Astrocyte (in vitro differentiated cells and primary cell): ENCODE measurements around the gene GDF15. TPM values are rescaled to one million over a fixed set of nuclear protein-coding genes. Genes with fewer than 3 reads are reported as not detected.

Source experiments
- DNase-seq: peaks from one replicate; pipeline ENCODE4 v3.0.0-alpha.2; 2010; ENCODE audit warnings: low read depth
- FAIRE-seq: peaks from 2 replicates; lab custom pipeline; 2011; peaks lifted over from hg19 to GRCh38; lab: Jason Lieb, UNC
- H2AFZ ChIP-seq: 2 replicates; pipeline ENCODE4 v1.6.0; 2012; ENCODE audit warnings: low read depth, low read length, inconsistent platforms
- H3K27ac ChIP-seq: 2 replicates; pipeline ENCODE4 v1.5.1; 2011; ENCODE audit warnings: low read depth, low read length, inconsistent platforms
- H3K27me3 ChIP-seq: 2 replicates; pipeline ENCODE4 v1.6.0; 2011; ENCODE audit warnings: low read length, inconsistent platforms; ENCODE audit not compliant: insufficient read depth
- H3K36me3 ChIP-seq: 2 replicates; pipeline ENCODE4 v1.5.1; 2011; ENCODE audit warnings: low read length, inconsistent platforms; ENCODE audit not compliant: insufficient read depth
- H3K4me1 ChIP-seq: 2 replicates; pipeline ENCODE4 v1.5.1; 2011; ENCODE audit warnings: low read length, inconsistent platforms; ENCODE audit not compliant: insufficient read depth
- H3K4me2 ChIP-seq: 2 replicates; pipeline ENCODE4 v1.6.0; 2012; ENCODE audit warnings: low read length, inconsistent platforms
- H3K4me3 ChIP-seq: 2 replicates; pipeline ENCODE4 v1.5.1; 2011; ENCODE audit warnings: low read depth, mild to moderate bottlenecking, low read length, inconsistent platforms; ENCODE audit not compliant: insufficient read depth
- H3K79me2 ChIP-seq: 2 replicates; pipeline ENCODE4 v1.6.0; 2012; ENCODE audit warnings: mild to moderate bottlenecking, low read length, inconsistent platforms; ENCODE audit not compliant: insufficient read depth
- H3K9ac ChIP-seq: 2 replicates; pipeline ENCODE4 v1.6.0; 2012; ENCODE audit warnings: mild to moderate bottlenecking, low read length, inconsistent platforms
- H3K9me3 ChIP-seq: 2 replicates; pipeline ENCODE4 v1.5.1; 2012; ENCODE audit warnings: low read depth, mild to moderate bottlenecking, low read length, inconsistent platforms; ENCODE audit not compliant: insufficient read depth
- H4K20me1 ChIP-seq: 2 replicates; pipeline ENCODE4 v1.6.0; 2012; ENCODE audit warnings: low read length, inconsistent platforms; ENCODE audit not compliant: insufficient read depth
- H3K27ac Mint-ChIP-seq: one replicate; pipeline ENCODE4 v1.8.0; 2021; ENCODE audit warnings: mild to moderate bottlenecking, mixed read lengths; ENCODE audit not compliant: unreplicated experiment
- H3K27me3 Mint-ChIP-seq: one replicate; pipeline ENCODE4 v1.8.0; 2021; ENCODE audit warnings: low read depth, mixed read lengths; ENCODE audit not compliant: unreplicated experiment
- H3K36me3 Mint-ChIP-seq: one replicate; pipeline ENCODE4 v1.8.0; 2021; ENCODE audit warnings: low read depth, mixed read lengths; ENCODE audit not compliant: unreplicated experiment
- H3K4me1 Mint-ChIP-seq: one replicate; pipeline ENCODE4 v1.8.0; 2021; ENCODE audit warnings: low read depth, mixed read lengths; ENCODE audit not compliant: unreplicated experiment
- H3K4me3 Mint-ChIP-seq: one replicate; pipeline ENCODE4 v1.8.0; 2021; ENCODE audit warnings: mild to moderate bottlenecking, moderate library complexity, mixed read lengths; ENCODE audit not compliant: unreplicated experiment
- H3K9me3 Mint-ChIP-seq: one replicate; pipeline ENCODE4 v1.8.0; 2021; ENCODE audit warnings: mild to moderate bottlenecking, mixed read lengths; ENCODE audit not compliant: unreplicated experiment
- CTCF ChIP-seq: IDR thresholded peaks from 2 replicates; pipeline ENCODE4 v1.5.1; 2011; ENCODE audit warnings: low read depth, mild to moderate bottlenecking, inconsistent platforms, low read length, moderate library complexity; ENCODE audit not compliant: insufficient read depth
- EZH2 ChIP-seq: IDR thresholded peaks from 2 replicates; pipeline ENCODE4 v1.6.1; 2012; ENCODE audit warnings: mild to moderate bottlenecking, low read length, inconsistent platforms; ENCODE audit not compliant: insufficient read depth
- microRNA-seq: library from miRNA; unstranded; fragments of <30 nt; microRNA quantifications from one replicate; pipeline ENCODE4 v1.2.0, GENCODE V29; 2020
- total RNA-seq: library from RNA; stranded (reverse); gene quantifications from 2 replicates; pipeline ENCODE4 v1.2.1, GENCODE V29; 2021

The GDF15 gene
- total RNA-seq, 1 donor from 2014 or later, result 23.2 TPM

GRCh38 chr19:18437491-18438330 is 51.8 kb downstream of the GDF15 start, which contains the start of gene ISYNA1:
TSS of gene ISYNA1 (minus strand) at chr19:18438133. CDS start at chr19:18437979, 154 bp downstream.
- peaks cover 11% of the 10 kb centered on the region for H3K79me2 ChIP-seq
- H3K4me2 ChIP-seq, result peak within 1 kb of the TSS; percentile 88
- peaks cover 22% of the 10 kb centered on the region for H3K4me1 Mint-ChIP-seq
- no peaks in the 10 kb centered on the region for H3K27me3 Mint-ChIP-seq
- peak within 1 kb of the TSS; percentile 48 for H3K4me3 ChIP-seq
- H3K9me3 Mint-ChIP-seq, result no peaks in the 10 kb centered on the region
- H3K9ac ChIP-seq, result peak within 1 kb of the TSS; percentile 67
- TF ChIP-seq CTCF (no peak), EZH2 (no peak)
- H3K36me3 Mint-ChIP-seq, result peaks cover 7% of the 10 kb centered on the region
- H3K4me1 ChIP-seq, result peaks cover 34% of the 10 kb centered on the region
- no peaks in the 10 kb centered on the region for H3K9me3 ChIP-seq
- H3K27ac ChIP-seq, result no peak within 1 kb of the TSS
- no peak within 1 kb of the TSS for H2AFZ ChIP-seq
- peaks cover 47% of the 10 kb centered on the region for H4K20me1 ChIP-seq
- H3K4me3 Mint-ChIP-seq, result peak within 1 kb of the TSS; percentile 82
- DNase-seq (no peak), FAIRE-seq (no peak)
- peak within 1 kb of the TSS; percentile 84 for H3K27ac Mint-ChIP-seq
- no peaks in the 10 kb centered on the region for H3K27me3 ChIP-seq
- H3K36me3 ChIP-seq, result no peaks in the 10 kb centered on the region

GRCh38 chr19:18438331-18439024 is 52.5 kb downstream of the GDF15 start:
- Histone ChIP-seq H2AFZ (no peak overlapping the region), H4K20me1 (peaks cover 54% of the 10 kb centered on the region), H3K4me1 (peaks cover 31% of the 10 kb centered on the region), H3K9me3 (no peaks in the 10 kb centered on the region), H3K79me2 (peaks cover 11% of the 10 kb centered on the region), H3K9ac (no peak overlapping the region), H3K4me3 (no peak overlapping the region), H3K27me3 (no peaks in the 10 kb centered on the region), H3K27ac (no peak overlapping the region), H3K36me3 (no peaks in the 10 kb centered on the region), H3K4me2 (peak overlapping the region; percentile 88)
- TF ChIP-seq EZH2, result no peak
- no peak for TF ChIP-seq CTCF
- peak overlapping the region; percentile 66 for H3K4me3 Mint-ChIP-seq
- H3K27ac Mint-ChIP-seq, result peak overlapping the region; percentile 84
- peaks cover 23% of the 10 kb centered on the region for H3K4me1 Mint-ChIP-seq
- peaks cover 11% of the 10 kb centered on the region for H3K36me3 Mint-ChIP-seq
- no peaks in the 10 kb centered on the region for H3K9me3 Mint-ChIP-seq
- H3K27me3 Mint-ChIP-seq, result no peaks in the 10 kb centered on the region
- FAIRE-seq (no peak), DNase-seq (no peak)

Small RNA genes lying within 50 kb of the gene (microRNA-seq; reads per million reads assigned to microRNA genes)
- gene MIR3189, result not detected

Other genes with a start within 250 kb of the GDF15 start
- gene PIK3R2, start 233.0 kb upstream of the GDF15 start, total RNA-seq, result 58.4 and 60.6 TPM in 2 replicates
- gene IFI30, start 212.3 kb upstream of the GDF15 start, total RNA-seq, result 0.89 and 2.3 TPM in 2 replicates
- 17.7 and 21.8 TPM in 2 replicates for gene MPV17L2, start 192.9 kb upstream of the GDF15 start, total RNA-seq
- gene RAB3A, start 182.1 kb upstream of the GDF15 start, total RNA-seq, result 6.6 and 7.5 TPM in 2 replicates
- gene PDE4C, start 159.7 kb upstream of the GDF15 start, total RNA-seq, result 0.64 and 0.70 TPM in 2 replicates
- 1.3 and 1.7 TPM in 2 replicates for gene IQCN, start 111.7 kb upstream of the GDF15 start, total RNA-seq
- gene JUND, start 104.5 kb upstream of the GDF15 start, total RNA-seq, result 151 and 161 TPM in 2 replicates
- gene LSM4, start 63.1 kb upstream of the GDF15 start, total RNA-seq, result 102 and 127 TPM in 2 replicates
- gene PGPEP1, start 45.6 kb upstream of the GDF15 start, total RNA-seq, result 20.6 and 28.4 TPM in 2 replicates
- not detected in 2 replicates for gene LRRC25, start 11.5 kb downstream of the GDF15 start, total RNA-seq
- 51.2 and 56.6 TPM in 2 replicates for gene SSBP4, start 33.2 kb downstream of the GDF15 start, total RNA-seq
- 128 and 153 TPM in 2 replicates for gene ISYNA1, start 52.0 kb downstream of the GDF15 start, total RNA-seq
- gene ELL, start 135.9 kb downstream of the GDF15 start, total RNA-seq, result 16.0 TPM in 2 replicates
- 246 and 251 TPM in 2 replicates for gene FKBP8, start 157.4 kb downstream of the GDF15 start, total RNA-seq
- gene KXD1, start 171.7 kb downstream of the GDF15 start, total RNA-seq, result 73.4 and 80.2 TPM in 2 replicates
- gene UBA52, start 185.7 kb downstream of the GDF15 start, total RNA-seq, result 1,213 and 1,287 TPM in 2 replicates
- 47.4 and 54.6 TPM in 2 replicates for gene REX1BD, start 202.6 kb downstream of the GDF15 start, total RNA-seq
- gene CRLF1, start 220.6 kb downstream of the GDF15 start, total RNA-seq, result 18.5 and 53.1 TPM in 2 replicates
- gene TMEM59L, start 226.7 kb downstream of the GDF15 start, total RNA-seq, result 5.6 and 8.8 TPM in 2 replicates